ENCODE data around the gene PIK3R6. TPM values are rescaled to one million over a fixed set of nuclear protein-coding genes. Genes with fewer than 3 reads are reported as not detected.
A peak's percentile ranks its signal among the peaks of the same experiment; 100 is the strongest.

The PIK3R6 gene
- total and polyA plus RNA-seq, 2 experiments from 2014 or later, result 0.11 to 0.24 TPM

DNA sequence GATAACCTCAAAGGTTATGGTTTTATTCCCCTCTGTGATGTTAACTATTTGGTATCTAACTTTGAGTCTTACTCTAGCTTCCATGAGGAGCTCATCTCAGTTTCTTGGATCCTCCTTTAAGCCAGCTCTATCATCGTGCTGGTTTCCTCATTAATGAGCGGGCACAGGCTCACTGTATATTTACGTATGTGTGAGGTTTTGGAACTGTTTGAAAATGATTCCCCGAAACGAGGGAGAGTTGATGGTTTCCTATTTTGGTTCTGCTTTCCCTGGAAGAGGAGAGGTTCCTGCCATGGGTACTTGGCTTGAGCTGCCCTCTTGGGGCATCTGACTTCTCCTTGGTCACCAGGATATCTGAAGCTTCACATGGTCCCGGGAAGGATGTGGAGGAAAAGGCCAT, 32.7 kb upstream of the PIK3R6 start:
- no peaks in the 10 kb centered on the region for H3K36me3 Mint-ChIP-seq (ENCODE audit: low read depth)
- Histone ChIP-seq H3K27me3 (ENCODE audit: insufficient read depth) (no peaks in the 10 kb centered on the region), H3K4me1 (ENCODE audit: insufficient read depth) (peaks cover 16% of the 10 kb centered on the region), H3K36me3 (ENCODE audit: insufficient read depth) (no peaks in the 10 kb centered on the region), H2AFZ (peak overlapping the region; percentile 93; the same call in 1 of the 2 replicates), H3K9me2 (ENCODE audit: insufficient read depth) (peaks cover 5% of the 10 kb centered on the region; the same call in 1 of the 2 replicates), H4K20me1 (replicated peaks; ENCODE audit: insufficient read depth) (no peaks in the 10 kb centered on the region), H3K4me2 (peak overlapping the region; percentile 74), H3F3A (replicated peaks; ENCODE audit: low read depth) (no peaks in the 10 kb centered on the region), H3K27ac (ENCODE audit: low read depth) (no peak overlapping the region), H3K79me2 (replicated peaks; ENCODE audit: insufficient read depth) (no peaks in the 10 kb centered on the region), H3K4me3 (no peak overlapping the region)
- no peaks in the 10 kb centered on the region for H3K9me3 Mint-ChIP-seq
- DNase-seq (ENCODE audit: low spot score) (no peak), ATAC-seq (no peak)
- H3K27ac Mint-ChIP-seq, result no peak overlapping the region
- H3K27me3 Mint-ChIP-seq (ENCODE audit: insufficient read depth, low read depth, poor library complexity), result peaks cover 2% of the 10 kb centered on the region
- H3K4me3 Mint-ChIP-seq, result no peak overlapping the region; the same call in 2 of the 3 replicates
- peaks cover 25% of the 10 kb centered on the region for H3K4me1 Mint-ChIP-seq
- TF ChIP-seq ZNF331 (CRISPR knock-in tag; IDR thresholded peaks at IDR 0.05; ENCODE audit: low read depth) (no peak), NANOG (IDR thresholded peaks at IDR 0.05; ENCODE audit: borderline replicate concordance) (no peak), POLR2AphosphoS5 (IDR thresholded peaks at IDR 0.05; ENCODE audit: low read depth) (no peak), ZNF114 (CRISPR knock-in tag; IDR thresholded peaks at IDR 0.05) (no peak), EZH2 (IDR thresholded peaks at IDR 0.05; ENCODE audit: low read depth, unreplicated experiment) (no peak), STAT1 (IDR thresholded peaks at IDR 0.05; ENCODE audit: unreplicated experiment) (no peak), EZH2phosphoT487 (IDR thresholded peaks at IDR 0.05; ENCODE audit: unreplicated experiment) (no peak), JUNB (IDR thresholded peaks at IDR 0.05; ENCODE audit: unreplicated experiment) (no peak), CREB1 (CRISPR knock-in tag; IDR thresholded peaks at IDR 0.05; ENCODE audit: low read depth) (no peak)
- TF ChIP-seq, protein P1, sequence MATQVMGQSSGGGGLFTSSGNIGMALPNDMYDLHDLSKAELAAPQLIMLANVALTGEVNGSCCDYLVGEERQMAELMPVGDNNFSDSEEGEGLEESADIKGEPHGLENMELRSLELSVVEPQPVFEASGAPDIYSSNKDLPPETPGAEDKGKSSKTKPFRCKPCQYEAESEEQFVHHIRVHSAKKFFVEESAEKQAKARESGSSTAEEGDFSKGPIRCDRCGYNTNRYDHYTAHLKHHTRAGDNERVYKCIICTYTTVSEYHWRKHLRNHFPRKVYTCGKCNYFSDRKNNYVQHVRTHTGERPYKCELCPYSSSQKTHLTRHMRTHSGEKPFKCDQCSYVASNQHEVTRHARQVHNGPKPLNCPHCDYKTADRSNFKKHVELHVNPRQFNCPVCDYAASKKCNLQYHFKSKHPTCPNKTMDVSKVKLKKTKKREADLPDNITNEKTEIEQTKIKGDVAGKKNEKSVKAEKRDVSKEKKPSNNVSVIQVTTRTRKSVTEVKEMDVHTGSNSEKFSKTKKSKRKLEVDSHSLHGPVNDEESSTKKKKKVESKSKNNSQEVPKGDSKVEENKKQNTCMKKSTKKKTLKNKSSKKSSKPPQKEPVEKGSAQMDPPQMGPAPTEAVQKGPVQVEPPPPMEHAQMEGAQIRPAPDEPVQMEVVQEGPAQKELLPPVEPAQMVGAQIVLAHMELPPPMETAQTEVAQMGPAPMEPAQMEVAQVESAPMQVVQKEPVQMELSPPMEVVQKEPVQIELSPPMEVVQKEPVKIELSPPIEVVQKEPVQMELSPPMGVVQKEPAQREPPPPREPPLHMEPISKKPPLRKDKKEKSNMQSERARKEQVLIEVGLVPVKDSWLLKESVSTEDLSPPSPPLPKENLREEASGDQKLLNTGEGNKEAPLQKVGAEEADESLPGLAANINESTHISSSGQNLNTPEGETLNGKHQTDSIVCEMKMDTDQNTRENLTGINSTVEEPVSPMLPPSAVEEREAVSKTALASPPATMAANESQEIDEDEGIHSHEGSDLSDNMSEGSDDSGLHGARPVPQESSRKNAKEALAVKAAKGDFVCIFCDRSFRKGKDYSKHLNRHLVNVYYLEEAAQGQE (IDR thresholded peaks at IDR 0.05; ENCODE audit: unreplicated experiment), result no peak
- TF ChIP-seq, protein P2, sequence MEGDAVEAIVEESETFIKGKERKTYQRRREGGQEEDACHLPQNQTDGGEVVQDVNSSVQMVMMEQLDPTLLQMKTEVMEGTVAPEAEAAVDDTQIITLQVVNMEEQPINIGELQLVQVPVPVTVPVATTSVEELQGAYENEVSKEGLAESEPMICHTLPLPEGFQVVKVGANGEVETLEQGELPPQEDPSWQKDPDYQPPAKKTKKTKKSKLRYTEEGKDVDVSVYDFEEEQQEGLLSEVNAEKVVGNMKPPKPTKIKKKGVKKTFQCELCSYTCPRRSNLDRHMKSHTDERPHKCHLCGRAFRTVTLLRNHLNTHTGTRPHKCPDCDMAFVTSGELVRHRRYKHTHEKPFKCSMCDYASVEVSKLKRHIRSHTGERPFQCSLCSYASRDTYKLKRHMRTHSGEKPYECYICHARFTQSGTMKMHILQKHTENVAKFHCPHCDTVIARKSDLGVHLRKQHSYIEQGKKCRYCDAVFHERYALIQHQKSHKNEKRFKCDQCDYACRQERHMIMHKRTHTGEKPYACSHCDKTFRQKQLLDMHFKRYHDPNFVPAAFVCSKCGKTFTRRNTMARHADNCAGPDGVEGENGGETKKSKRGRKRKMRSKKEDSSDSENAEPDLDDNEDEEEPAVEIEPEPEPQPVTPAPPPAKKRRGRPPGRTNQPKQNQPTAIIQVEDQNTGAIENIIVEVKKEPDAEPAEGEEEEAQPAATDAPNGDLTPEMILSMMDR (conservative IDR thresholded peaks at IDR 0.05; ENCODE audit: low read depth in 2 of 2), result no peak
- TF ChIP-seq, protein P3, sequence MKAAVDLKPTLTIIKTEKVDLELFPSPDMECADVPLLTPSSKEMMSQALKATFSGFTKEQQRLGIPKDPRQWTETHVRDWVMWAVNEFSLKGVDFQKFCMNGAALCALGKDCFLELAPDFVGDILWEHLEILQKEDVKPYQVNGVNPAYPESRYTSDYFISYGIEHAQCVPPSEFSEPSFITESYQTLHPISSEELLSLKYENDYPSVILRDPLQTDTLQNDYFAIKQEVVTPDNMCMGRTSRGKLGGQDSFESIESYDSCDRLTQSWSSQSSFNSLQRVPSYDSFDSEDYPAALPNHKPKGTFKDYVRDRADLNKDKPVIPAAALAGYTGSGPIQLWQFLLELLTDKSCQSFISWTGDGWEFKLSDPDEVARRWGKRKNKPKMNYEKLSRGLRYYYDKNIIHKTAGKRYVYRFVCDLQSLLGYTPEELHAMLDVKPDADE (IDR thresholded peaks at IDR 0.05), result no peak
- TF ChIP-seq, protein P4, sequence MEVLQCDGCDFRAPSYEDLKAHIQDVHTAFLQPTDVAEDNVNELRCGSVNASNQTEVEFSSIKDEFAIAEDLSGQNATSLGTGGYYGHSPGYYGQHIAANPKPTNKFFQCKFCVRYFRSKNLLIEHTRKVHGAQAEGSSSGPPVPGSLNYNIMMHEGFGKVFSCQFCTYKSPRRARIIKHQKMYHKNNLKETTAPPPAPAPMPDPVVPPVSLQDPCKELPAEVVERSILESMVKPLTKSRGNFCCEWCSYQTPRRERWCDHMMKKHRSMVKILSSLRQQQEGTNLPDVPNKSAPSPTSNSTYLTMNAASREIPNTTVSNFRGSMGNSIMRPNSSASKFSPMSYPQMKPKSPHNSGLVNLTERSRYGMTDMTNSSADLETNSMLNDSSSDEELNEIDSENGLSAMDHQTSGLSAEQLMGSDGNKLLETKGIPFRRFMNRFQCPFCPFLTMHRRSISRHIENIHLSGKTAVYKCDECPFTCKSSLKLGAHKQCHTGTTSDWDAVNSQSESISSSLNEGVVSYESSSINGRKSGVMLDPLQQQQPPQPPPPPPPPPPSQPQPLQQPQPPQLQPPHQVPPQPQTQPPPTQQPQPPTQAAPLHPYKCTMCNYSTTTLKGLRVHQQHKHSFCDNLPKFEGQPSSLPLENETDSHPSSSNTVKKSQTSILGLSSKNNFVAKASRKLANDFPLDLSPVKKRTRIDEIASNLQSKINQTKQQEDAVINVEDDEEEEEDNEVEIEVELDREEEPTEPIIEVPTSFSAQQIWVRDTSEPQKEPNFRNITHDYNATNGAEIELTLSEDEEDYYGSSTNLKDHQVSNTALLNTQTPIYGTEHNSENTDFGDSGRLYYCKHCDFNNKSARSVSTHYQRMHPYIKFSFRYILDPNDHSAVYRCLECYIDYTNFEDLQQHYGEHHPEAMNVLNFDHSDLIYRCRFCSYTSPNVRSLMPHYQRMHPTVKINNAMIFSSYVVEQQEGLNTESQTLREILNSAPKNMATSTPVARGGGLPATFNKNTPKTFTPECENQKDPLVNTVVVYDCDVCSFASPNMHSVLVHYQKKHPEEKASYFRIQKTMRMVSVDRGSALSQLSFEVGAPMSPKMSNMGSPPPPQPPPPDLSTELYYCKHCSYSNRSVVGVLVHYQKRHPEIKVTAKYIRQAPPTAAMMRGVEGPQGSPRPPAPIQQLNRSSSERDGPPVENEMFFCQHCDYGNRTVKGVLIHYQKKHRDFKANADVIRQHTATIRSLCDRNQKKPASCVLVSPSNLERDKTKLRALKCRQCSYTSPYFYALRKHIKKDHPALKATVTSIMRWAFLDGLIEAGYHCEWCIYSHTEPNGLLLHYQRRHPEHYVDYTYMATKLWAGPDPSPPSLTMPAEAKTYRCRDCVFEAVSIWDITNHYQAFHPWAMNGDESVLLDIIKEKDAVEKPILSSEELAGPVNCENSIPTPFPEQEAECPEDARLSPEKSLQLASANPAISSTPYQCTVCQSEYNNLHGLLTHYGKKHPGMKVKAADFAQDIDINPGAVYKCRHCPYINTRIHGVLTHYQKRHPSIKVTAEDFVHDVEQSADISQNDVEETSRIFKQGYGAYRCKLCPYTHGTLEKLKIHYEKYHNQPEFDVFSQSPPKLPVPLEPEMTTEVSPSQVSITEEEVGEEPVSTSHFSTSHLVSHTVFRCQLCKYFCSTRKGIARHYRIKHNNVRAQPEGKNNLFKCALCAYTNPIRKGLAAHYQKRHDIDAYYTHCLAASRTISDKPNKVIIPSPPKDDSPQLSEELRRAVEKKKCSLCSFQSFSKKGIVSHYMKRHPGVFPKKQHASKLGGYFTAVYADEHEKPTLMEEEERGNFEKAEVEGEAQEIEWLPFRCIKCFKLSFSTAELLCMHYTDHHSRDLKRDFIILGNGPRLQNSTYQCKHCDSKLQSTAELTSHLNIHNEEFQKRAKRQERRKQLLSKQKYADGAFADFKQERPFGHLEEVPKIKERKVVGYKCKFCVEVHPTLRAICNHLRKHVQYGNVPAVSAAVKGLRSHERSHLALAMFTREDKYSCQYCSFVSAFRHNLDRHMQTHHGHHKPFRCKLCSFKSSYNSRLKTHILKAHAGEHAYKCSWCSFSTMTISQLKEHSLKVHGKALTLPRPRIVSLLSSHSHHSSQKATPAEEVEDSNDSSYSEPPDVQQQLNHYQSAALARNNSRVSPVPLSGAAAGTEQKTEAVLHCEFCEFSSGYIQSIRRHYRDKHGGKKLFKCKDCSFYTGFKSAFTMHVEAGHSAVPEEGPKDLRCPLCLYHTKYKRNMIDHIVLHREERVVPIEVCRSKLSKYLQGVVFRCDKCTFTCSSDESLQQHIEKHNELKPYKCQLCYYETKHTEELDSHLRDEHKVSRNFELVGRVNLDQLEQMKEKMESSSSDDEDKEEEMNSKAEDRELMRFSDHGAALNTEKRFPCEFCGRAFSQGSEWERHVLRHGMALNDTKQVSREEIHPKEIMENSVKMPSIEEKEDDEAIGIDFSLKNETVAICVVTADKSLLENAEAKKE (CRISPR knock-in tag; IDR thresholded peaks at IDR 0.05), result no peak
